Measurements from ENCODE around the gene FBXO22.

DNA sequence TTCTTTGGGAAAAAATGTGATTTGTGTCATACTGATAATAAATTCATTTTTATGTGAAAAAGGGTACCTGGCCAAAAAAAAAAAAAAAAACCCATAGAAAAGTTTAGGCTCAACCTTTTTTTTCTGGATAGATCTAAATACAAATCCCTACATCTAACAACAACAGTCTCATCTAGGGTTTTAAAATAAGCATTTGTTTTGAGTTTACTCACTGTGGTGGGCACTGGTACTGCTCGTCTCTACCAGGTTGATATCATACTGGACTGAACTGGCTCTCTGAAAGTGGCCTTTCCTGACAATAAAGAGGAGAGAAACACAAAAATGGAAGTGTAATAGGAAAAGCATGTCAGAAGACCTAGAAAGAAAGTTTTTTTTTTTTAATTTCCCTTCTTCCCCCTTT is 52.0 kb downstream of the FBXO22 start:
- TF ChIP-seq FOXK2 (IDR thresholded peaks at IDR 0.05), result no peak
- TF ChIP-seq ZNF384 (IDR thresholded peaks at IDR 0.05), result no peak
- TF ChIP-seq SP1 (IDR thresholded peaks at IDR 0.05), result no peak
- no peak for TF ChIP-seq HDGF (IDR thresholded peaks at IDR 0.05; ENCODE audit: borderline replicate concordance)
- TF ChIP-seq FOXM1 (IDR thresholded peaks at IDR 0.05; ENCODE audit: borderline replicate concordance), result no peak
- no peak for TF ChIP-seq LEF1 (IDR thresholded peaks at IDR 0.05; ENCODE audit: borderline replicate concordance)
- TF ChIP-seq ELF4 (IDR thresholded peaks at IDR 0.05), result no peak
- TF ChIP-seq NFRKB (IDR thresholded peaks at IDR 0.05), result no peak
- no peak for TF ChIP-seq L3MBTL2 (conservative IDR thresholded peaks at IDR 0.05)
